ENCODE data around the gene TECR. TPM values are rescaled to one million over a fixed set of nuclear protein-coding genes. Genes with fewer than 3 reads are reported as not detected.

Gene TECR
- polyA plus RNA-seq, 1 donor from 2014 or later, result 31.4 TPM

- Histone ChIP-seq H3K4me2 (ENCODE audit: low read length) (no peak overlapping the region), H3K9me2 (ENCODE audit: insufficient read depth, low read length) (no peaks in the 10 kb centered on the region), H2AFZ (ENCODE audit: low read depth, low read length) (no peak overlapping the region), H3K27me3 (ENCODE audit: insufficient read depth, low read depth, low read length) (no peaks in the 10 kb centered on the region), H3K4me3 (ENCODE audit: low read length) (no peak overlapping the region), H3K9ac (ENCODE audit: low read length) (no peak overlapping the region), H3K9me3 (ENCODE audit: low read length) (no peaks in the 10 kb centered on the region), H3F3A (ENCODE audit: insufficient read depth, low read length, poor library complexity, severe bottlenecking) (no peaks in the 10 kb centered on the region), H3K79me2 (replicated peaks; ENCODE audit: insufficient read depth, low read length) (peaks cover 2% of the 10 kb centered on the region), H3K27ac (ENCODE audit: low read length) (no peak overlapping the region), H3K36me3 (ENCODE audit: insufficient read depth, low read length) (no peaks in the 10 kb centered on the region), H4K20me1 (ENCODE audit: insufficient read depth) (no peaks in the 10 kb centered on the region)
- no peak for TF ChIP-seq POLR2AphosphoS5 (IDR thresholded peaks at IDR 0.05)
- no peak for TF ChIP-seq SMC3 (conservative IDR thresholded peaks at IDR 0.05; ENCODE audit: poor library complexity)
- no peak for TF ChIP-seq REST (IDR thresholded peaks at IDR 0.05; ENCODE audit: borderline replicate concordance)
- no peak for TF ChIP-seq CTCF (IDR thresholded peaks at IDR 0.05; ENCODE audit: poor library complexity, severe bottlenecking)
- no peak for TF ChIP-seq TAF1 (IDR thresholded peaks at IDR 0.05; ENCODE audit: low read depth)
- no peak for TF ChIP-seq RAD21 (conservative IDR thresholded peaks at IDR 0.05)
These were observed 13.4 kb downstream of the TECR start for GRCh38 chr19:14542711-14543328.

GRCh38 chr19:14544047-14544446 is 14.7 kb downstream of the TECR start:
- peaks cover 2% of the 10 kb centered on the region for H3K79me2 ChIP-seq (replicated peaks; ENCODE audit: insufficient read depth, low read length)
- H3K9ac ChIP-seq (ENCODE audit: low read length), result no peak overlapping the region
- H4K20me1 ChIP-seq (ENCODE audit: insufficient read depth), result no peaks in the 10 kb centered on the region
- TF ChIP-seq POLR2AphosphoS5 (IDR thresholded peaks at IDR 0.05), result no peak
- no peak for TF ChIP-seq SMC3 (conservative IDR thresholded peaks at IDR 0.05; ENCODE audit: poor library complexity)
- TF ChIP-seq RAD21 (conservative IDR thresholded peaks at IDR 0.05), result no peak
- TF ChIP-seq EZH2 (IDR thresholded peaks at IDR 0.05; ENCODE audit: borderline replicate concordance, insufficient read depth, low read length, poor library complexity, severe bottlenecking), result no peak
- TF ChIP-seq CTCF (IDR thresholded peaks at IDR 0.05; ENCODE audit: poor library complexity, severe bottlenecking), result no peak
- TF ChIP-seq REST (IDR thresholded peaks at IDR 0.05; ENCODE audit: borderline replicate concordance), result no peak
- no peak for TF ChIP-seq MXI1 (conservative IDR thresholded peaks at IDR 0.05; ENCODE audit: poor library complexity, severe bottlenecking)
- no peak for TF ChIP-seq TAF1 (IDR thresholded peaks at IDR 0.05; ENCODE audit: low read depth)
- no peak for TF ChIP-seq EP300 (conservative IDR thresholded peaks at IDR 0.05; ENCODE audit: poor library complexity, severe bottlenecking)
- H3K4me3 ChIP-seq (ENCODE audit: low read length), result no peak overlapping the region
- no peaks in the 10 kb centered on the region for H3K36me3 ChIP-seq (ENCODE audit: insufficient read depth, low read length)
- no peaks in the 10 kb centered on the region for H3K9me3 ChIP-seq (ENCODE audit: low read length)
- H3K9me2 ChIP-seq (ENCODE audit: insufficient read depth, low read length), result no peaks in the 10 kb centered on the region
- H3F3A ChIP-seq (ENCODE audit: insufficient read depth, low read length, poor library complexity, severe bottlenecking), result no peaks in the 10 kb centered on the region
- H2AFZ ChIP-seq (ENCODE audit: low read depth, low read length), result no peak overlapping the region
- H3K4me2 ChIP-seq (ENCODE audit: low read length), result no peak overlapping the region
- no peaks in the 10 kb centered on the region for H3K27me3 ChIP-seq (ENCODE audit: insufficient read depth, low read depth, low read length)
- H3K27ac ChIP-seq (ENCODE audit: low read length), result no peak overlapping the region
